ENCODE measurements around the gene MAP2K6. TPM values are rescaled to one million over a fixed set of nuclear protein-coding genes. Genes with fewer than 3 reads are reported as not detected.

Gene MAP2K6
- total and polyA plus RNA-seq, 4 experiments from 2014 or later: 14.5 to 21.3 (median 17.4) TPM

GRCh38 chr17:69402052-69402451 lies 12.4 kb upstream of the MAP2K6 start:
- Mint-ChIP-seq H3K9me3 (peaks cover 0 to 2% (median 0%) of the 10 kb centered on the region in 8 donors), H3K27me3 (peaks cover 3 to 5% of the 10 kb centered on the region in 2 donors), H3K4me1 (peaks cover 0 to 4% (median 0%) of the 10 kb centered on the region in 4 donors), H3K4me3 (no peak overlapping the region), H3K27ac (no peak overlapping the region), H3K36me3 (peaks cover 0 to 3% of the 10 kb centered on the region in 2 donors)
- no peak overlapping the region for H3K4me3 ChIP-seq (ENCODE audit: low read length in 2 of 2)
- H3K9me3 ChIP-seq (ENCODE audit: control insufficient read depth in 1 of 2, low read length in 2 of 2): no peaks in the 10 kb centered on the region
- ChIA-PET POLR2A (ENCODE audit: partially characterized antibody) (no interaction called here), CTCF (ENCODE audit: partially characterized antibody) (no interaction called here)
- H3K27ac ChIP-seq (ENCODE audit: low read depth, low read length): no peak overlapping the region
- no peaks in the 10 kb centered on the region for H3K36me3 ChIP-seq (ENCODE audit: insufficient read depth, low read length)
- DNase-seq: no peak
- no peaks in the 10 kb centered on the region for H3K27me3 ChIP-seq (ENCODE audit: insufficient read depth, low read length)
- no peaks in the 10 kb centered on the region for H3K4me1 ChIP-seq (ENCODE audit: insufficient read depth, low read length)
- intact Hi-C loops (cut with micrococcal nuclease): no loop called here

GRCh38 chr17:69404399-69404798 lies 10.1 kb upstream of the MAP2K6 start:
- Histone ChIP-seq H3K4me1 (ENCODE audit: insufficient read depth, low read length) (no peaks in the 10 kb centered on the region), H3K9me3 (ENCODE audit: control insufficient read depth in 1 of 2, low read length in 2 of 2) (no peaks in the 10 kb centered on the region), H3K27ac (ENCODE audit: low read depth, low read length) (no peak overlapping the region), H3K27me3 (ENCODE audit: insufficient read depth, low read length) (no peaks in the 10 kb centered on the region), H3K36me3 (ENCODE audit: insufficient read depth, low read length) (no peaks in the 10 kb centered on the region), H3K4me3 (ENCODE audit: low read length in 2 of 2) (no peak overlapping the region)
- Mint-ChIP-seq H3K4me1 (peaks cover 0 to 4% (median 0%) of the 10 kb centered on the region in 4 donors), H3K9me3 (peaks cover 0 to 2% (median 0%) of the 10 kb centered on the region in 8 donors), H3K4me3 (no peak overlapping the region), H3K27me3 (peaks cover 3 to 5% of the 10 kb centered on the region in 2 donors), H3K36me3 (peaks cover 0 to 3% of the 10 kb centered on the region in 2 donors), H3K27ac (no peak overlapping the region)
- intact Hi-C loops (cut with micrococcal nuclease): no loop called here
- POLR2A ChIA-PET (ENCODE audit: partially characterized antibody): interaction anchor here (0.7 to 1.0 kb wide), 2 partner anchors 10 kb away, joined by 3 to 5 read pairs; no protein-coding TSS in a partner anchor
- no peak for DNase-seq
- CTCF ChIA-PET (ENCODE audit: partially characterized antibody): interaction anchor here (1.3 to 2.9 kb wide), 2 partner anchors 8 to 9 kb away, joined by 4 to 17 read pairs; no protein-coding TSS in a partner anchor

GRCh38 chr17:69405096-69405495 lies 9.4 kb upstream of the MAP2K6 start:
- DNase-seq: no peak
- Mint-ChIP-seq H3K27me3 (peaks cover 3 to 5% of the 10 kb centered on the region in 2 donors), H3K9me3 (peaks cover 0 to 2% (median 0%) of the 10 kb centered on the region in 8 donors), H3K4me3 (no peak overlapping the region), H3K27ac (no peak overlapping the region), H3K4me1 (peaks cover 0 to 4% (median 0%) of the 10 kb centered on the region in 4 donors), H3K36me3 (peaks cover 0 to 3% of the 10 kb centered on the region in 2 donors)
- Histone ChIP-seq H3K27me3 (ENCODE audit: insufficient read depth, low read length) (no peaks in the 10 kb centered on the region), H3K4me1 (ENCODE audit: insufficient read depth, low read length) (no peaks in the 10 kb centered on the region), H3K9me3 (ENCODE audit: control insufficient read depth in 1 of 2, low read length in 2 of 2) (no peaks in the 10 kb centered on the region), H3K36me3 (ENCODE audit: insufficient read depth, low read length) (no peaks in the 10 kb centered on the region), H3K27ac (ENCODE audit: low read depth, low read length) (no peak overlapping the region), H3K4me3 (ENCODE audit: low read length in 2 of 2) (no peak overlapping the region)
- POLR2A ChIA-PET (ENCODE audit: partially characterized antibody): no interaction called here
- CTCF ChIA-PET (ENCODE audit: partially characterized antibody): interaction anchor here (2.9 kb wide), 1 partner anchor 10 kb away, joined by 17 read pairs; no protein-coding TSS in a partner anchor
- intact Hi-C loops (cut with micrococcal nuclease): no loop called here

- Histone ChIP-seq H3K27ac (ENCODE audit: low read depth, low read length) (no peak overlapping the region), H3K4me1 (ENCODE audit: insufficient read depth, low read length) (no peaks in the 10 kb centered on the region), H3K27me3 (ENCODE audit: insufficient read depth, low read length) (no peaks in the 10 kb centered on the region), H3K4me3 (ENCODE audit: low read length in 2 of 2) (no peak overlapping the region), H3K9me3 (ENCODE audit: control insufficient read depth in 1 of 2, low read length in 2 of 2) (no peaks in the 10 kb centered on the region), H3K36me3 (ENCODE audit: insufficient read depth, low read length) (no peaks in the 10 kb centered on the region)
- H3K27ac Mint-ChIP-seq: no peak overlapping the region
- no peak for DNase-seq
- ChIA-PET POLR2A (ENCODE audit: partially characterized antibody) (no interaction called here), CTCF (ENCODE audit: partially characterized antibody) (no interaction called here)
- intact Hi-C loops (cut with micrococcal nuclease): no loop called here
- peaks cover 3 to 5% of the 10 kb centered on the region in 2 donors for H3K27me3 Mint-ChIP-seq
- no peak overlapping the region for H3K4me3 Mint-ChIP-seq
- no peaks in the 10 kb centered on the region for H3K4me1 Mint-ChIP-seq
- H3K9me3 Mint-ChIP-seq: no peaks in the 10 kb centered on the region
- no peaks in the 10 kb centered on the region for H3K36me3 Mint-ChIP-seq
Measured at GRCh38 chr17:69406941-69407340, 7.6 kb upstream of the MAP2K6 start.

- H3K27ac Mint-ChIP-seq: no peak overlapping the region
Measured at GRCh38 chr17:69407759-69408158, 6.7 kb upstream of the MAP2K6 start.

GRCh38 chr17:69410671-69411070 lies 3.8 kb upstream of the MAP2K6 start:
- Histone ChIP-seq H3K9me3 (ENCODE audit: control insufficient read depth in 1 of 2, low read length in 2 of 2) (no peaks in the 10 kb centered on the region), H3K4me3 (ENCODE audit: low read length in 2 of 2) (no peak overlapping the region), H3K27me3 (ENCODE audit: insufficient read depth, low read length) (no peaks in the 10 kb centered on the region), H3K36me3 (ENCODE audit: insufficient read depth, low read length) (no peaks in the 10 kb centered on the region), H3K27ac (ENCODE audit: low read depth, low read length) (no peak overlapping the region), H3K4me1 (ENCODE audit: insufficient read depth, low read length) (peaks cover 4% of the 10 kb centered on the region)
- Mint-ChIP-seq H3K4me1 (no peaks in the 10 kb centered on the region), H3K4me3 (no peak overlapping the region), H3K27me3 (no peaks in the 10 kb centered on the region), H3K9me3 (no peaks in the 10 kb centered on the region), H3K36me3 (no peaks in the 10 kb centered on the region), H3K27ac (no peak overlapping the region)
- ChIA-PET CTCF (ENCODE audit: partially characterized antibody) (interaction anchor here (0.7 to 3.3 kb wide), 3 partner anchors 15 to 89 kb away, joined by 3 to 15 read pairs (median 3); partner anchors contain the start of gene ABCA5), POLR2A (ENCODE audit: partially characterized antibody) (no interaction called here)
- intact Hi-C loops (cut with micrococcal nuclease): loop anchor here (5.0 kb wide), 1 partner anchor 898 kb away; the partner anchor contains the start of gene PRKAR1A
- DNase-seq: no peak

More at GRCh38 chr17:69407759-69408158, 6.7 kb upstream of the MAP2K6 start:
- no peaks in the 10 kb centered on the region for H3K36me3 Mint-ChIP-seq
- H3K4me3 Mint-ChIP-seq: no peak overlapping the region
- Histone ChIP-seq H3K4me3 (ENCODE audit: low read length in 2 of 2) (no peak overlapping the region), H3K4me1 (ENCODE audit: insufficient read depth, low read length) (no peaks in the 10 kb centered on the region), H3K36me3 (ENCODE audit: insufficient read depth, low read length) (no peaks in the 10 kb centered on the region), H3K27me3 (ENCODE audit: insufficient read depth, low read length) (no peaks in the 10 kb centered on the region), H3K9me3 (ENCODE audit: control insufficient read depth in 1 of 2, low read length in 2 of 2) (no peaks in the 10 kb centered on the region), H3K27ac (ENCODE audit: low read depth, low read length) (no peak overlapping the region)
- H3K4me1 Mint-ChIP-seq: no peaks in the 10 kb centered on the region
- intact Hi-C loops (cut with micrococcal nuclease): no loop called here
- peaks cover 3 to 5% of the 10 kb centered on the region in 2 donors for H3K27me3 Mint-ChIP-seq
- H3K9me3 Mint-ChIP-seq: no peaks in the 10 kb centered on the region
- ChIA-PET CTCF (ENCODE audit: partially characterized antibody) (interaction anchor here (0.7 to 3.3 kb wide), 2 partner anchors 14 to 24 kb away, joined by 3 to 25 read pairs; no protein-coding TSS in a partner anchor), POLR2A (ENCODE audit: partially characterized antibody) (no interaction called here)
- DNase-seq: no peak

GRCh38 chr17:69411766-69412165 lies 2.7 kb upstream of the MAP2K6 start:
- H3K9me3 Mint-ChIP-seq: no peaks in the 10 kb centered on the region
- no peak overlapping the region for H3K4me3 Mint-ChIP-seq
- ChIA-PET POLR2A (ENCODE audit: partially characterized antibody) (no interaction called here), CTCF (ENCODE audit: partially characterized antibody) (interaction anchor here (1.4 to 3.3 kb wide), 2 partner anchors 8 to 16 kb away, joined by 4 to 15 read pairs; no protein-coding TSS in a partner anchor)
- no peaks in the 10 kb centered on the region for H3K27me3 Mint-ChIP-seq
- no peaks in the 10 kb centered on the region for H3K4me1 Mint-ChIP-seq
- no peaks in the 10 kb centered on the region for H3K36me3 Mint-ChIP-seq
- H3K27ac Mint-ChIP-seq: no peak overlapping the region
- H3K4me3 ChIP-seq (ENCODE audit: low read length in 2 of 2): no peak overlapping the region
- H3K27me3 ChIP-seq (ENCODE audit: insufficient read depth, low read length): no peaks in the 10 kb centered on the region
- intact Hi-C loops (cut with micrococcal nuclease): loop anchor here (5.0 kb wide), 1 partner anchor 899 kb away; the partner anchor contains the start of gene PRKAR1A
- peaks cover 15% of the 10 kb centered on the region for H3K4me1 ChIP-seq (ENCODE audit: insufficient read depth, low read length)
- H3K36me3 ChIP-seq (ENCODE audit: insufficient read depth, low read length): no peaks in the 10 kb centered on the region
- no peak overlapping the region for H3K27ac ChIP-seq (ENCODE audit: low read depth, low read length)
- no peaks in the 10 kb centered on the region for H3K9me3 ChIP-seq (ENCODE audit: control insufficient read depth in 1 of 2, low read length in 2 of 2)
- no peak for DNase-seq
